ENCODE data around the gene COL6A5. TPM values are rescaled to one million over a fixed set of nuclear protein-coding genes. Genes with fewer than 3 reads are reported as not detected.

The COL6A5 gene
- total RNA-seq, 1 experiment from 2014 or later, result not detected

DNA sequence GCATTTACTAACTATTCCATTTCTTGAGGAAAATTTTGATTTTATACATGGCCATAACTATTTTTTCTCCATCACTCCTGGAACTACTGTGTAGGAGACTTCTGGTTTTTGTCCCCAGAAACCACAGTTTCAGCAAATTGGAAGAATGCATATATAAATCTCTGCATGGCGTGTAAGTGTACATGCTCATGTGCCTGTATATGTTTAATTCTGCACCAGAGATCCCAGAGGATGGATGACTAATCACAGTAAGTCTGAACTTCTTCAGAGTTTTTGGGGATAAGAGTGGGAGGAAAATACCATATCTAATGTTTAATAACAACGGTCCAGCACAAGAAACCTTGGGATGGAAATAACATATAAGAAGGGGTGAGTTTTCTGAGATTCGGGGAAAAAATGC, 160.6 kb downstream of the COL6A5 start:
- BruUV-seq (replicated peaks), result no TSS peak
- TF ChIP-seq, protein P1, sequence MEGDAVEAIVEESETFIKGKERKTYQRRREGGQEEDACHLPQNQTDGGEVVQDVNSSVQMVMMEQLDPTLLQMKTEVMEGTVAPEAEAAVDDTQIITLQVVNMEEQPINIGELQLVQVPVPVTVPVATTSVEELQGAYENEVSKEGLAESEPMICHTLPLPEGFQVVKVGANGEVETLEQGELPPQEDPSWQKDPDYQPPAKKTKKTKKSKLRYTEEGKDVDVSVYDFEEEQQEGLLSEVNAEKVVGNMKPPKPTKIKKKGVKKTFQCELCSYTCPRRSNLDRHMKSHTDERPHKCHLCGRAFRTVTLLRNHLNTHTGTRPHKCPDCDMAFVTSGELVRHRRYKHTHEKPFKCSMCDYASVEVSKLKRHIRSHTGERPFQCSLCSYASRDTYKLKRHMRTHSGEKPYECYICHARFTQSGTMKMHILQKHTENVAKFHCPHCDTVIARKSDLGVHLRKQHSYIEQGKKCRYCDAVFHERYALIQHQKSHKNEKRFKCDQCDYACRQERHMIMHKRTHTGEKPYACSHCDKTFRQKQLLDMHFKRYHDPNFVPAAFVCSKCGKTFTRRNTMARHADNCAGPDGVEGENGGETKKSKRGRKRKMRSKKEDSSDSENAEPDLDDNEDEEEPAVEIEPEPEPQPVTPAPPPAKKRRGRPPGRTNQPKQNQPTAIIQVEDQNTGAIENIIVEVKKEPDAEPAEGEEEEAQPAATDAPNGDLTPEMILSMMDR (IDR thresholded peaks at IDR 0.05; ENCODE audit: insufficient read depth in 1 of 2, low read depth in 1 of 2, low read length in 1 of 2, severe bottlenecking in 1 of 2, unreplicated experiment in 1 of 2), result no peak
- Histone ChIP-seq H3K27me3 (replicated peaks; ENCODE audit: control insufficient read depth, insufficient read depth, low read length) (no peaks in the 10 kb centered on the region; the same call in 1 of the 2 replicates), H3K4me3 (ENCODE audit: low read depth, low read length) (no peak overlapping the region), H3K4me1 (no peaks in the 10 kb centered on the region), H3K9me3 (no peaks in the 10 kb centered on the region), H3K36me3 (ENCODE audit: control insufficient read depth, insufficient read depth, low read length) (no peaks in the 10 kb centered on the region)
- POLR2A ChIA-PET, result no interaction called here
- DNase-seq, result no peak
- intact Hi-C loops (cut with micrococcal nuclease; ENCODE audit: unreplicated experiment), result no loop called here
- no peaks in the 10 kb centered on the region for H3K36me3 Mint-ChIP-seq (ENCODE audit: insufficient read depth, unreplicated experiment)
- H3K27me3 Mint-ChIP-seq (ENCODE audit: insufficient read depth, unreplicated experiment), result peaks cover 5% of the 10 kb centered on the region
- H3K27ac Mint-ChIP-seq (ENCODE audit: unreplicated experiment), result no peak overlapping the region
- CTCF ChIA-PET, result no interaction called here
- H3K4me3 Mint-ChIP-seq (ENCODE audit: unreplicated experiment), result no peak overlapping the region
- no peaks in the 10 kb centered on the region for H3K9me3 Mint-ChIP-seq (ENCODE audit: unreplicated experiment)
- H3K4me1 Mint-ChIP-seq (ENCODE audit: low read depth, unreplicated experiment), result no peaks in the 10 kb centered on the region

DNA sequence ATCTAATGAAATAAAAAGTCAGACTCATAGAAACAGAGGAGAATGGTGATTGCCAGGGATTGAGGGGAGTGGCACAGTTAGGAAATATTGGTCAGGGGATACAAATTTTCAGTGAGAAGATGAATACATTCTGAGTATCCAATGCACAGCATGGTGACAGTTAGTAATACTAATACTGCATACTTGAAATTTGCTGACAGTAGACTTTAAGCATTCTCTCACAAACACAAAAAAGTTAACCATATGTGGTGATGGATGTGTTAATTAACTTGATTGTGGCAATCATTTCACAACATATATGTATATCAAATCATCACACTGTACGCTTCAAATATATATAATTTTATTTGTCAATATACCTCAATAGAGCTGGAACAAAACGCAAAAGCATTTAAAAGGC, 162.3 kb downstream of the COL6A5 start:
- H3K4me1 Mint-ChIP-seq (ENCODE audit: low read depth, unreplicated experiment), result no peaks in the 10 kb centered on the region
- intact Hi-C loops (cut with micrococcal nuclease; ENCODE audit: unreplicated experiment), result no loop called here
- H3K9me3 Mint-ChIP-seq (ENCODE audit: unreplicated experiment), result no peaks in the 10 kb centered on the region
- no TSS peak for BruUV-seq (replicated peaks)
- CTCF ChIA-PET, result no interaction called here
- H3K4me1 ChIP-seq, result no peaks in the 10 kb centered on the region
- no peaks in the 10 kb centered on the region for H3K9me3 ChIP-seq
- H3K4me3 Mint-ChIP-seq (ENCODE audit: unreplicated experiment), result no peak overlapping the region
- no peak overlapping the region for H3K4me3 ChIP-seq (ENCODE audit: low read depth, low read length)
- DNase-seq, result no peak
- no peaks in the 10 kb centered on the region for H3K36me3 ChIP-seq (ENCODE audit: control insufficient read depth, insufficient read depth, low read length)
- POLR2A ChIA-PET, result no interaction called here
- no peaks in the 10 kb centered on the region; the same call in 1 of the 2 replicates for H3K27me3 ChIP-seq (replicated peaks; ENCODE audit: control insufficient read depth, insufficient read depth, low read length)
- peaks cover 9% of the 10 kb centered on the region for H3K27me3 Mint-ChIP-seq (ENCODE audit: insufficient read depth, unreplicated experiment)
- TF ChIP-seq, protein P1 (IDR thresholded peaks at IDR 0.05; ENCODE audit: insufficient read depth in 1 of 2, low read depth in 1 of 2, low read length in 1 of 2, severe bottlenecking in 1 of 2, unreplicated experiment in 1 of 2), result no peak
- no peaks in the 10 kb centered on the region for H3K36me3 Mint-ChIP-seq (ENCODE audit: insufficient read depth, unreplicated experiment)
- H3K27ac Mint-ChIP-seq (ENCODE audit: unreplicated experiment), result no peak overlapping the region

DNA sequence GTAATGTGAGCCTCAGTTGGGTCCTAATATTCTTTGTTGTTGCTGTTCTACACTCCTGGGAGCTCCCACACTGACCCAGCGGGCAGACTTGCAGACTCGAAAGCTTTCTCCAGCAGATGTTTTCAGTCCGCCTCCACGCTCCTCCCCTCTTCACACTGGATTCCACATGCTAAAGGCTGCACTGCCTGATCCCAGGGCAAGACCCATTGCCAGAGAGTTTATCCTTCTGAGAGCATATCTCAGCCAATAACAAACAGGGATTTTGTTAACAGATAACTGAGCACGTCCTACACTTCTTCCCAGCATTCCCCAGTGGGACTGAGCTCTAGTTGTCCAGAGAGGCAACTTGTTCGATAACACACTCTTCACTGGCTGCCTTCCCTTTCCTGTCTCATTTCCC, 163.5 kb downstream of the COL6A5 start:
- POLR2A ChIA-PET, result no interaction called here
- Histone ChIP-seq H3K36me3 (ENCODE audit: control insufficient read depth, insufficient read depth, low read length) (no peaks in the 10 kb centered on the region), H3K4me3 (ENCODE audit: low read depth, low read length) (no peak overlapping the region), H3K9me3 (no peaks in the 10 kb centered on the region), H3K27me3 (replicated peaks; ENCODE audit: control insufficient read depth, insufficient read depth, low read length) (no peaks in the 10 kb centered on the region; the same call in 1 of the 2 replicates), H3K4me1 (no peaks in the 10 kb centered on the region)
- no TSS peak for BruUV-seq (replicated peaks)
- CTCF ChIA-PET, result no interaction called here
- TF ChIP-seq, protein P1 (IDR thresholded peaks at IDR 0.05; ENCODE audit: insufficient read depth in 1 of 2, low read depth in 1 of 2, low read length in 1 of 2, severe bottlenecking in 1 of 2, unreplicated experiment in 1 of 2), result no peak
- no peaks in the 10 kb centered on the region for H3K9me3 Mint-ChIP-seq (ENCODE audit: unreplicated experiment)
- no peak overlapping the region for H3K27ac Mint-ChIP-seq (ENCODE audit: unreplicated experiment)
- no peaks in the 10 kb centered on the region for H3K4me1 Mint-ChIP-seq (ENCODE audit: low read depth, unreplicated experiment)
- no peaks in the 10 kb centered on the region for H3K36me3 Mint-ChIP-seq (ENCODE audit: insufficient read depth, unreplicated experiment)
- no peak for DNase-seq
- intact Hi-C loops (cut with micrococcal nuclease; ENCODE audit: unreplicated experiment), result no loop called here
- H3K4me3 Mint-ChIP-seq (ENCODE audit: unreplicated experiment), result no peak overlapping the region
- H3K27me3 Mint-ChIP-seq (ENCODE audit: insufficient read depth, unreplicated experiment), result peaks cover 9% of the 10 kb centered on the region

Data from Caco-2 (cell line).